ENCODE measurements around the gene IL24. TPM values are rescaled to one million over a fixed set of nuclear protein-coding genes. Genes with fewer than 3 reads are reported as not detected.

The IL24 gene
- total and polyA plus RNA-seq, 2 donors (not counting 1 experiment from before 2014, with no cell fraction given), result 0.17 to 0.54 TPM

DNA sequence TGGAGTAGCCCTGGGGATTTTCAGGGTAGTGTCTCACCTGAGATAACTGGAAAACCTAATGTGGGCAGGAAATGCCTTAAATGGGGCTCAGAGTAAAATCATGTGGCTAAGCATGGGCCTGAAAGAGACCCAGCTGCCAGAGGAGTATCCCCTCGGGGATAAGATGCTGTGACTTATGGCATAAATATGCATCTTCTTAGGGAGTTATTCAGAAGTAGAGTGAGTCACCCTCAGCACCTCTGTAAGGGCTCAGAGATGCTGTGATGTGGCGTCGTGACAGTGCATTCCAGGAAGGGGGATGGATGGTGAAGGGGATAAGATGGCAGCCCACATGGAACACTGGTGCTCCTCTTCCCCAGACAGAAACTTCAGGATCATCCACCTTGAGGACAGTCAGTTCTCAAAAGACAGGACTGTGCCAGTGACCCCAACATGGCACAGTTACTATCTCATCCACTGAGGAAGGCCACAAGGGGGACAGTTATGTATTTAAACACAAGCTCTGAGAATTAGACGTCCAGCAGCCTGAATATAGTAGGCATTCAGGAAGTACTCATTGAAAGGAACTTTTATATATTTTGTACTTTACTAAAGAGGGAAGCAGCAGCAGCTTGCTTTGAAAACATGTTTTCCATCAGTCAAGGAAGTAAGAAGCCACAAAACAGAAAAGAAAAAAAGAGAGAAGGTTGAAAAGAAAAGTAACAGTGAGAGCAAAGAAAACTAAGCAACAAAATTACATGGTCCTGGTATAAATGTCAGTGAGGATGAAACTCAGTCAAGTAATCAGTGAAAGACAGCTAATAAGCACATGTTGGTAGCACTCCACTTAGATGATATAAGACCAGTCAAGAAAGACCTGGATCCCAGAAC, 8.3 kb downstream of the IL24 start:
- TF ChIP-seq, protein P1, sequence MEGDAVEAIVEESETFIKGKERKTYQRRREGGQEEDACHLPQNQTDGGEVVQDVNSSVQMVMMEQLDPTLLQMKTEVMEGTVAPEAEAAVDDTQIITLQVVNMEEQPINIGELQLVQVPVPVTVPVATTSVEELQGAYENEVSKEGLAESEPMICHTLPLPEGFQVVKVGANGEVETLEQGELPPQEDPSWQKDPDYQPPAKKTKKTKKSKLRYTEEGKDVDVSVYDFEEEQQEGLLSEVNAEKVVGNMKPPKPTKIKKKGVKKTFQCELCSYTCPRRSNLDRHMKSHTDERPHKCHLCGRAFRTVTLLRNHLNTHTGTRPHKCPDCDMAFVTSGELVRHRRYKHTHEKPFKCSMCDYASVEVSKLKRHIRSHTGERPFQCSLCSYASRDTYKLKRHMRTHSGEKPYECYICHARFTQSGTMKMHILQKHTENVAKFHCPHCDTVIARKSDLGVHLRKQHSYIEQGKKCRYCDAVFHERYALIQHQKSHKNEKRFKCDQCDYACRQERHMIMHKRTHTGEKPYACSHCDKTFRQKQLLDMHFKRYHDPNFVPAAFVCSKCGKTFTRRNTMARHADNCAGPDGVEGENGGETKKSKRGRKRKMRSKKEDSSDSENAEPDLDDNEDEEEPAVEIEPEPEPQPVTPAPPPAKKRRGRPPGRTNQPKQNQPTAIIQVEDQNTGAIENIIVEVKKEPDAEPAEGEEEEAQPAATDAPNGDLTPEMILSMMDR (conservative IDR thresholded peaks at IDR 0.05 in 1 of 2, IDR thresholded peaks at IDR 0.05 in 1 of 2; ENCODE audit: low read depth in 1 of 2, low read length in 2 of 2), result no peak
- no peak for TF ChIP-seq EZH2 (IDR thresholded peaks at IDR 0.05; ENCODE audit: low read length, missing control alignments)
- peak overlapping the region; percentile 76 for H3K27ac ChIP-seq (ENCODE audit: insufficient read depth, low read length)

DNA sequence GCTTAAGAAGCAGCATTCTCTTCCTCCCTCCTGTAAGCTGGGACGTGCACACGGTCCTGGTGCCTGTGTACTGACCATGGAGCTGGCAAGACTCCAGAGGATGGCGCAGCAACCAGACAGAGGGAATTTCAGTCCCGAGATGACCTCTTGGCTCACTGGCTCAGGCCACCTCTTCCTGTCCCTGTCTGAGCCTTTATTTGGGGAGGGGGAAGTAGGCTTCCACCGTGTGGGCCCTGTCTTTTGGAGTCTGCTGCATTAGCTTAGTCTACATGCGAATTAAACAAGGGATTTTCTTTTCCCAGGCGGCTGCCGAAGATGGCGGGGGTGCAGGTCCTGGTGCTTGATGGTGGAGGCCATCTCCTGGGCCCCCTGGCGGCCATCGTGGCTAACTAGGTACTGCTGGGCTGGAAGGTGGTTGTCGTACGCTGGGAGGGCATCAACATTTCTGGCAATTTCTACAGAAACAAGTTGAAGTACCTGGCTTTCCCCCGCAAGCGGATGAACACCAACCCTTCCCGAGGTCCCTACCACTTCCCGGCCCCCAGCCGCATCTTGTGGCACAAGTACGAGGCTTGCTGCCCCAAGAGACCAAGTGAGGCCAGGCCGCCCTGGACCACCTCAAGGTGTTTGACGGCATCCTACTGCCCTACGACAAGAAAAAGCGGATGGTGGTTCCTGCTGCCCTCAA, 10.2 kb downstream of the IL24 start:
- TF ChIP-seq, protein P1 (conservative IDR thresholded peaks at IDR 0.05 in 1 of 2, IDR thresholded peaks at IDR 0.05 in 1 of 2; ENCODE audit: low read depth in 1 of 2, low read length in 2 of 2), result peak in 1 of 2 donors; percentile 26
- no peak for TF ChIP-seq EZH2 (IDR thresholded peaks at IDR 0.05; ENCODE audit: low read length, missing control alignments)
- Histone ChIP-seq H3K27me3 (ENCODE audit: control insufficient read depth, insufficient read depth, low read length) (no peaks in the 10 kb centered on the region), H2AFZ (ENCODE audit: low read length) (no peak overlapping the region), H4K20me1 (ENCODE audit: control insufficient read depth, extremely low read depth, insufficient read depth, low read length) (no peaks in the 10 kb centered on the region), H3K27ac (ENCODE audit: insufficient read depth, low read length) (no peak overlapping the region), H3K4me2 (ENCODE audit: extremely low read depth, insufficient read depth, low read length) (no peak overlapping the region), H3K9ac (ENCODE audit: insufficient read depth, low read length) (no peak overlapping the region), H3K36me3 (ENCODE audit: control insufficient read depth, insufficient read depth, low read length) (no peaks in the 10 kb centered on the region), H3K9me3 (ENCODE audit: control insufficient read depth, insufficient read depth, low read depth, low read length) (no peaks in the 10 kb centered on the region), H3K79me2 (ENCODE audit: control insufficient read depth, insufficient read depth, low read length) (no peaks in the 10 kb centered on the region), H3K4me3 (replicated peaks in 1 of 4; ENCODE audit: control extremely low read depth in 1 of 4, insufficient read depth in 1 of 4, low read depth in 3 of 4, low read length in 4 of 4) (no peak overlapping the region), H3K4me1 (ENCODE audit: control insufficient read depth, extremely low read depth, insufficient read depth, low read length) (peaks cover 5% of the 10 kb centered on the region)
- no peak for DNase-seq (ENCODE audit: low read depth in 2 of 2)

More for the DNA sequence above, 8.3 kb downstream of the IL24 start:
- Histone ChIP-seq H4K20me1 (ENCODE audit: control insufficient read depth, extremely low read depth, insufficient read depth, low read length) (no peaks in the 10 kb centered on the region), H3K4me1 (ENCODE audit: control insufficient read depth, extremely low read depth, insufficient read depth, low read length) (peaks cover 5% of the 10 kb centered on the region), H3K27me3 (ENCODE audit: control insufficient read depth, insufficient read depth, low read length) (no peaks in the 10 kb centered on the region), H3K9me3 (ENCODE audit: control insufficient read depth, insufficient read depth, low read depth, low read length) (no peaks in the 10 kb centered on the region), H3K4me3 (replicated peaks in 1 of 4; ENCODE audit: control extremely low read depth in 1 of 4, insufficient read depth in 1 of 4, low read depth in 3 of 4, low read length in 4 of 4) (no peak overlapping the region), H2AFZ (ENCODE audit: low read length) (no peak overlapping the region), H3K4me2 (ENCODE audit: extremely low read depth, insufficient read depth, low read length) (no peak overlapping the region), H3K79me2 (ENCODE audit: control insufficient read depth, insufficient read depth, low read length) (no peaks in the 10 kb centered on the region), H3K36me3 (ENCODE audit: control insufficient read depth, insufficient read depth, low read length) (no peaks in the 10 kb centered on the region), H3K9ac (ENCODE audit: insufficient read depth, low read length) (no peak overlapping the region)
- DNase-seq (ENCODE audit: low read depth in 2 of 2), result peak; percentile 71 to 94

DNA sequence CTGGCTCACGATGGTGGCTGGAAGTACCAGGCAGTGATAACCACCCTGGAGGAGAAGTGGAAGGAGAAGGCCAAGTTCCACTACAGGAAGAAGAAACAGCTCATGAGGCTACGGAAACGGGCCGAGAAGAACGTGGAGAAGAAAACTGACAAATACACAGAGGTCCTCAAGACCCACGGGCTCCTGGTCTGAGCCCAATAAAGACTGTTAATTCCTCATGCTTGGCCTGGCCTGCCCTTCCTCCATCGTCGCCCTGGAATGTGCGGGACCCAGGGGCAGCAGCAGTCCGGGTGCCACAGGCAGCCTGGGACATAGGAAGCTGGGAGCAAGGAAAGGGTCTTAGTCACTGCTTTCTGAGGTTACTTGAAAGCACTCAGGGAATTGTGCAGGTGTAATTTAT, 10.8 kb downstream of the IL24 start:
- TF ChIP-seq, protein P1 (conservative IDR thresholded peaks at IDR 0.05 in 1 of 2, IDR thresholded peaks at IDR 0.05 in 1 of 2; ENCODE audit: low read depth in 1 of 2, low read length in 2 of 2), result no peak
- TF ChIP-seq EZH2 (IDR thresholded peaks at IDR 0.05; ENCODE audit: low read length, missing control alignments), result no peak
- H2AFZ ChIP-seq (ENCODE audit: low read length), result no peak overlapping the region
- DNase-seq (ENCODE audit: low read depth in 2 of 2), result no peak

More for the DNA sequence above, 10.8 kb downstream of the IL24 start:
- H3K4me2 ChIP-seq (ENCODE audit: extremely low read depth, insufficient read depth, low read length), result no peak overlapping the region
- H3K4me1 ChIP-seq (ENCODE audit: control insufficient read depth, extremely low read depth, insufficient read depth, low read length), result peaks cover 5% of the 10 kb centered on the region
- no peak overlapping the region for H3K27ac ChIP-seq (ENCODE audit: insufficient read depth, low read length)
- H3K4me3 ChIP-seq (replicated peaks in 1 of 4; ENCODE audit: control extremely low read depth in 1 of 4, insufficient read depth in 1 of 4, low read depth in 3 of 4, low read length in 4 of 4), result no peak overlapping the region
- H4K20me1 ChIP-seq (ENCODE audit: control insufficient read depth, extremely low read depth, insufficient read depth, low read length), result no peaks in the 10 kb centered on the region
- no peak overlapping the region for H3K9ac ChIP-seq (ENCODE audit: insufficient read depth, low read length)
- H3K27me3 ChIP-seq (ENCODE audit: control insufficient read depth, insufficient read depth, low read length), result no peaks in the 10 kb centered on the region
- no peaks in the 10 kb centered on the region for H3K9me3 ChIP-seq (ENCODE audit: control insufficient read depth, insufficient read depth, low read depth, low read length)
- H3K79me2 ChIP-seq (ENCODE audit: control insufficient read depth, insufficient read depth, low read length), result no peaks in the 10 kb centered on the region
- no peaks in the 10 kb centered on the region for H3K36me3 ChIP-seq (ENCODE audit: control insufficient read depth, insufficient read depth, low read length)
